Activated CD8-positive, alpha-beta memory T cell treated with anti-CD3 and anti-CD28 coated beads, Interleukin-2, amount 10 ng/mL, durations not matched to agents 7 days and 5 days (primary cell): ENCODE results near the gene BICRA. TPM values are rescaled to one million over a fixed set of nuclear protein-coding genes. Genes with fewer than 3 reads are reported as not detected.
"Not testable (repeated sequence)": the region's sequence is repeated elsewhere in the genome, so short reads cannot be mapped to it uniquely, and the experiment has no call there.

Experiments
- ATAC-seq: fragments of 150-1000 bp; cut with Tn5 transposase; one replicate; pipeline ENCODE4 v1.10.0; 2021; ENCODE audit warnings: moderate library complexity
- CTCF ChIA-PET: fragments of 350-600 bp; sonication (Branson Sonifier 250); formaldehyde crosslinking; loops from one replicate; lab custom pipeline; 2021; ENCODE audit warnings: antibody characterized with exemption; lab: Charles Lee
- DNase-seq: peaks from one replicate; pipeline ENCODE4 v3.0.0-alpha.2; 2020
- H3K27ac Mint-ChIP-seq: one replicate; pipeline ENCODE4 v1.8.0; 2021; ENCODE audit warnings: mild to moderate bottlenecking, mixed read lengths
- H3K27me3 Mint-ChIP-seq: one replicate; pipeline ENCODE4 v1.8.0; 2021; ENCODE audit warnings: mixed read lengths
- H3K36me3 Mint-ChIP-seq: one replicate; pipeline ENCODE4 v1.8.0; 2021; ENCODE audit warnings: mild to moderate bottlenecking, mixed read lengths
- H3K4me1 Mint-ChIP-seq: one replicate; pipeline ENCODE4 v1.8.0; 2021; ENCODE audit warnings: mixed read lengths
- H3K4me3 Mint-ChIP-seq: one replicate; pipeline ENCODE4 v1.8.0; 2021; ENCODE audit warnings: mild to moderate bottlenecking, moderate library complexity, mixed read lengths
- H3K9me3 Mint-ChIP-seq: one replicate; pipeline ENCODE4 v1.8.0; 2022; ENCODE audit warnings: low read depth, mixed read lengths
- total RNA-seq, 2 experiments: library from RNA; stranded (reverse); gene quantifications; one replicate each; pipeline ENCODE4 v1.2.3, GENCODE V29; 2021

BICRA gene
- total RNA-seq, 2 experiments from 2014 or later: 16.6 to 20.7 TPM

DNA sequence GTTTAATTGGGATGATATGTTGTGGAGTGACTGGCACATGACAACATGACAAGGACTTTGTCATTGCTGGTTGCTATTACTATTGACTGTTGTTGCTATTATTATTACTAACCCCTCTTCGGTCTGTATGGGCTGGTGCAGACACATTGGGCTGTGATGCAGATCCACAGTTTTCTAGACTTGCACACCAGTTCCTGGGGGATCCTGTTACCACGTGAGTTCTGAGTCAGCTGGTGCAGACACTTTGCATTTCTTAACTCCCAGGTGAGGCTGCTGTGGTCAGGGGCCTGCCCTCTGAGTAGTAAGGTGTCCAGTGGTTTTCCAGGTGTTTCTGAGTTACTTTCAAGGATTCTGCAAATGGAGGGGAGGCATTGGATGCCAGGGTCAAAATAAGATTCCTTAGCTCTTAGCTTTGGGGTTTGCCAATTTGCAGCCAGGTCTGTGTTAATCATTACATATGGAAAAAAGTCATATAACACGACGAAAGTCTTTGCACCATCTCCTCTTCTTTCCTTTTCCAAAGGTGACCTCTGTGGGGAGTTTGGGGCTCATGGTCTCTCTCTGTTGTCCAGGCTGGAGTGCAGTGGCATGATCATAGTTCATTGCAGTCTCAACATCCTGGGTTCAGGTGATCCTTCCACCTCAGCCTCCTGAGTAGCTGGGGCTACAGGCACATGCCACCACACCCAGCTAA lies 19.3 kb downstream of the BICRA start:
- no peaks in the 10 kb centered on the region for H3K9me3 Mint-ChIP-seq
- H3K4me3 Mint-ChIP-seq: no peak overlapping the region
- H3K4me1 Mint-ChIP-seq: peaks cover 3% of the 10 kb centered on the region
- CTCF ChIA-PET: interaction anchor here (0.7 to 0.9 kb wide), 2 partner anchors 104 to 127 kb away, joined by 3 to 4 read pairs; no protein-coding TSS in a partner anchor
- DNase-seq: no peak
- no peak for ATAC-seq
- H3K27me3 Mint-ChIP-seq: no peaks in the 10 kb centered on the region
- H3K27ac Mint-ChIP-seq: no peak overlapping the region
- no peaks in the 10 kb centered on the region for H3K36me3 Mint-ChIP-seq

DNA sequence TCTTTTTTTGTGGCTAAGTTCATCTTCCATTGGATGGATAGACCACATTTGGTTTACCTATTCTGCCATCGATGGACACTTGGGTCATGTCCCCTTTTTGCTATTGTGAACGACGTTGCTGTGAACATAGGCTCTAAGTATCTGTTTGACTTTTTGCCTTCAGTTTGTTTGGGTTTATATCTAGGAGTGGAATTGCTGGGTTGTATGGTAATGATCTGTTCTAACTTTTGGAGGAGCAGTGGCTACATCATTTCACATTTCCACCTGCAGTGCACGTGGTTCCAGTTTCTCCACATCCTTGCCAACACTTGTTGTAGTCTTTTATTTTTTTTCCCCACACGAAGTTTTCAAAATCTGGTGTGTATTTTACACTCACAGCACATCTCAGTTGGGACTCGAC lies 21.7 kb downstream of the BICRA start:
- CTCF ChIA-PET: no interaction called here
- no peak overlapping the region for H3K27ac Mint-ChIP-seq
- H3K36me3 Mint-ChIP-seq: no peaks in the 10 kb centered on the region
- DNase-seq (no peak), ATAC-seq (no peak)
- H3K27me3 Mint-ChIP-seq: no peaks in the 10 kb centered on the region
- no peak overlapping the region for H3K4me3 Mint-ChIP-seq
- H3K9me3 Mint-ChIP-seq: no peaks in the 10 kb centered on the region
- H3K4me1 Mint-ChIP-seq: no peaks in the 10 kb centered on the region

DNA sequence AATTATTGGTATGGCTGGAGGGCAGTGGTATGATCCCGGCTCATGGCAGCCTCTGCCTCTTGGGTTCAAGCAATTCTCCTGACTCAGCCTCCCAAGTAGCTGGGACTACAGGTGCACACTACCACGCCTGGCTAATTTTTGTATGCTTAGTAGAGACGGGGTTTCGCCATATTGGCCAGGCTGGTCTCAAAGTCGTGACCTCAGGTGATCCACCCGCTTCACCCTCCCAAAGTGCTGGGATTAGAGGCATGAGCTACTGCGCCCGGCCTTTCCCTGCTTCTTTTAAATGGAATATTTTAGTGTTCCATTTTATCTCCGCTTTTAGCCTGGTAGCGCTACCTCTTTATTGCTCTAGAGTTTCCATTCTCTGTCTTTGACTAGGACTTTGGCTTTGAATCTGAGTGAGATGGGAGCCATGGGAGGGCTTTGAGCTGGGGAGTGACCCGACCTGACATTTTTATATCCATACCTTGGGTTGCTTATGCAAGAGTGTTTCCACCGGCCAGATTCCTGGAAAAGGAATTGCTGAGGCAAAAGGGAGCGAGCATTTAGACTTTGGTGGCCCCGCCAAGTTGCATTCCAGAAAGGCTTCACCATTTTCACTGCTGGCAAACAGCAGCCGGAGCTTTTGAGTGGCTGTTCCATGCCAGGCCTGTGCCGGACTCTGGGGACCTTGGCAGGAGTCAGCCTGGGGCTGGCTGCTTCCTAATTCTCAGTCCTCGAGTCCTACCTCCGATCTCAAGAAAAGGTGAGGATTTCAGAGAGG lies 22.9 kb downstream of the BICRA start:
- no peak for ATAC-seq
- peaks cover 3% of the 10 kb centered on the region for H3K4me1 Mint-ChIP-seq
- CTCF ChIA-PET: interaction anchor here (0.6 to 1.4 kb wide), 3 partner anchors 10 to 283 kb away, joined by 4 read pairs; partner anchors contain the start of gene DHX34
- no peak for DNase-seq
- no peaks in the 10 kb centered on the region for H3K27me3 Mint-ChIP-seq
- no peak overlapping the region for H3K4me3 Mint-ChIP-seq
- no peak overlapping the region for H3K27ac Mint-ChIP-seq
- H3K9me3 Mint-ChIP-seq: no peaks in the 10 kb centered on the region
- no peaks in the 10 kb centered on the region for H3K36me3 Mint-ChIP-seq

DNA sequence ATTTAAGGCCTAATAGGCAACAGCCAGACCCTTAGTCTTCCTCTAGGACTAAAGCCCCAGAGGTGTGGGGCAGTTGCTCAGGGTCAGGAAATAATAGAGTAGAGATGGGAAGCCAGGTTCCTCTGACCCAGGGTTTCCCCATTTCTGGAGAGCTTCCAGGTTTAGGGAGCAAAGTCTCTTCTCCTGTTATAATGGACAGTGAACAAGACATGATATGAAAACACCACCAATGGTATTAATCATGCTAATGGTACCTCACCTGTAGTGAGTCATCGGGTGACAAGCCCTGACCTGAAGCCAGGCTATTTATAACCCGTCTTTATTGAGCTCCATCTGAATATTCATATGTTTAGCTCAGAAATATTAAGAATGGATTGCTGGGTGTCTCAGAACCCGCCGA lies 24.6 kb downstream of the BICRA start:
- Mint-ChIP-seq H3K36me3 (peaks cover 4% of the 10 kb centered on the region), H3K27ac (no peak overlapping the region), H3K4me1 (peaks cover 11% of the 10 kb centered on the region), H3K27me3 (no peaks in the 10 kb centered on the region), H3K9me3 (no peaks in the 10 kb centered on the region), H3K4me3 (no peak overlapping the region)
- ATAC-seq: no peak
- CTCF ChIA-PET: no interaction called here
- DNase-seq: no peak

DNA sequence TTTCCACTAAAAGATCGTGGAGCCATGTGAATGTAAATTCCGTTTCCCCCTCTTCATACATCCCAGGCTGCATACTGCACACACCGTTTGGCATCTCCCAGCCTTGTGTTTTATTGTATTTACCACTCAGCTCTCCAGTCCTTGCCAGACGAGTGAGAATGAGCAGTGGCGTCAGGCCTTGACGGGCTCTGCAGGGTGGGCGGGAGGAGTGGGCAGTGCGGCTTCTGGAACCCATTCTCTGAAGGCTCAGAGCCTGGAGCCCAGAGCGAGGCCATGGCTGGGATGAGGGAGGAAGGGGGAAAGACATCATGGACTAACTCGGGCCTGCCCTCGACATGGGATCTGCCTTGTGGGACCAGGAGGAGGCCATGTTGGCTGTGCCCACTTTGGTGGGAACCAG lies 25.1 kb downstream of the BICRA start:
- no peak for ATAC-seq
- no peak for DNase-seq
- no peaks in the 10 kb centered on the region for H3K9me3 Mint-ChIP-seq
- H3K4me3 Mint-ChIP-seq: no peak overlapping the region
- H3K4me1 Mint-ChIP-seq: peaks cover 11% of the 10 kb centered on the region
- H3K27ac Mint-ChIP-seq: no peak overlapping the region
- CTCF ChIA-PET: no interaction called here
- H3K36me3 Mint-ChIP-seq: peaks cover 4% of the 10 kb centered on the region
- no peaks in the 10 kb centered on the region for H3K27me3 Mint-ChIP-seq

DNA sequence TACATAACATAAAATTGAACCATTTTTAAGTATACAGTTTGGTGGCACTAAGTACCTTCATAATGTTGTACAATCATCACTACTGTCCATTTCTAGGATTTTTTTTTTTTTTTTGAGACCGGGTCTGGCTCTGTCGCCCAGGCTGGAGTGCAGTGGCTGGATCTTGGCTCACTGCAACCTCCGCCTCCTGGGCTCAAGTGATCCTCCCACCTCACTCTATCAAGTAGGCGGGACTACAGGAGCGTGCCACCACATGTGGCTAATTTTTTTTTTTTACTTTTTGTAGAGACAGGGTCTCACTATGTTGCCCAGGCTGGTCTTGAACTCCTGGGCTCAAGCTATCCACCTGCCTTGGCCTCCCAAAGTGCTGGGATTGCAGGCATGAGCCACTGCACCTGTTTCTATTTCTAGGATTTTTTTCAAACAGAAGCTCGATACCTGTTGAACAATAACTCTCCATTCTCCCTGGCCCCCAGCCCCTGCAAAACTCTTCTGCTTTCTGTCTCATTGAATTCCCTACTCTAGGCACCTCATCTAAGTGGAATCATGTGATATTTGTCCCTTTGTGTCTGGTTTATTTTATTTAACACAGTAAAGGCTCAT lies 26.3 kb downstream of the BICRA start:
- H3K27me3 Mint-ChIP-seq, H3K4me3 Mint-ChIP-seq, CTCF ChIA-PET, H3K36me3 Mint-ChIP-seq, H3K9me3 Mint-ChIP-seq, DNase-seq, ATAC-seq, H3K27ac Mint-ChIP-seq: not testable (repeated sequence)
- H3K4me1 Mint-ChIP-seq: peaks cover 11% of the 10 kb centered on the region

DNA sequence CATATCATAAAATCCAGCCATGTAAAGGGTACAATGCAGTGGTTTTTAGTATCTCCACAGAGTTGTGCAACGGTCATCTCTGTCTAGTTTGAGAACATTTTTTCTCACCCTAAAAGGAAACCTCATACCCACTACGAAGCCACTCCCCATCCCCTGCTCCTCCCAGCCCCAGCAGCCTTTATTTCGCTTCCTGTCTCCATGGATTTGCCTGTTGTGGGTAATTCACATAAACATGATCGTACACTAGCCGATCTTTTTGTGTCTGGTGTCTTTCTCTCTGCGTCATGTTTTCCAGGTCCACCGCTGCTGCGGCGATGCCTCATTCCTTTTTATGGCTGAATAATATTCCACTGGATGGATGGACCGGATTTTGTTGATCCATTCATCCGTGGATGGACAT lies 28.6 kb downstream of the BICRA start:
- CTCF ChIA-PET: no interaction called here
- H3K4me1 Mint-ChIP-seq: peaks cover 11% of the 10 kb centered on the region
- ATAC-seq (no peak), DNase-seq (no peak)
- H3K27ac Mint-ChIP-seq: no peak overlapping the region
- no peak overlapping the region for H3K4me3 Mint-ChIP-seq
- no peaks in the 10 kb centered on the region for H3K9me3 Mint-ChIP-seq
- peaks cover 7% of the 10 kb centered on the region for H3K36me3 Mint-ChIP-seq
- no peaks in the 10 kb centered on the region for H3K27me3 Mint-ChIP-seq

DNA sequence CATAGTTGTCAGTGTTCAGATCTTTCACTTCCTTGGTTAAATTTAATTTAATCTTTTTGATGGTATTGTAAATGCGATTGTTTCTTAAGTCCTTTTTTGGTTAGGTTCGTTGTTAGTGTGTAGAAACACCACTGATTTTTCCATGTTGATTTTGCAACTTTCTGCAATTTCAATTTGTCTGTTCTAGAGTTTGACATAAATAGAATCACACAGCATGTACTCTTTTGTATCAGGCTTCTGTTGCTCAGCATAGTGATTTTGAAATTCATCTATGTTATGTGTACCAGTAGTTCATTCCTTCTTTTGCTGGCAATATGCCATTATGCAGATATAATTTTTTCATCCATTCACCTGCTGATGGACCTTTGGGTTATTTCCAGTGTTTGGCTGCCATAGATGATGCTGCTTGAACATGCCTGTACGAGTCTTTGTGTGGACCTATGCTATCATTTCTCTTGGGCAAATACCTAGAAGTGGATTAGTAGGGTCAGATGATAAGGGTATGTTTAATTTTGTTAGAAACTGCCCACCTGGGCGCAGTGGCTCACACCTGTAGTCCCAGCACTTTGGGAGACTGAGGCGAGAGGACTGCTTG lies 33.1 kb downstream of the BICRA start:
- ATAC-seq (no peak), DNase-seq (no peak)
- no peak overlapping the region for H3K27ac Mint-ChIP-seq
- no peaks in the 10 kb centered on the region for H3K9me3 Mint-ChIP-seq
- CTCF ChIA-PET: no interaction called here
- no peaks in the 10 kb centered on the region for H3K27me3 Mint-ChIP-seq
- peaks cover 8% of the 10 kb centered on the region for H3K4me1 Mint-ChIP-seq
- H3K4me3 Mint-ChIP-seq: no peak overlapping the region
- H3K36me3 Mint-ChIP-seq: peaks cover 15% of the 10 kb centered on the region

DNA sequence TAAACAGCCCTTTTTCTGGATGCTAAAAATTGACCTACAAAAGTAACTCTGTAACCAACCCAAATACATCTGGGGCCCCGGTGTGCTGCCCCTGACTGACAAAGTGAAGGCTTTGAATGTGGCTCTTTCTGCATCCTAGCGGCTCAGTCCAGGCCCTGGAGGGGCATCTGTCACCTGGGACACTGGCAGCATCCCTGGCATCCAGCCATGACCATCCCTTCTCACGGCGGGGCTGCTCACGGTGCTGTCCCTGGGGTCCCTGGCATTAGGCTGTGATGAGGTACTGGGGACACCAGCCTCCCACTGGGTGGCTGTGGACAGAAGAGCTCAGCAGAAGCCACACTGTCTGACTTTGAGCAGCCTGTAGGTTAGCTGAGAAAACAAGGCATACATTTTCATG lies 34.3 kb downstream of the BICRA start:
- ATAC-seq: no peak
- DNase-seq: no peak
- H3K4me1 Mint-ChIP-seq: peaks cover 5% of the 10 kb centered on the region

DNA sequence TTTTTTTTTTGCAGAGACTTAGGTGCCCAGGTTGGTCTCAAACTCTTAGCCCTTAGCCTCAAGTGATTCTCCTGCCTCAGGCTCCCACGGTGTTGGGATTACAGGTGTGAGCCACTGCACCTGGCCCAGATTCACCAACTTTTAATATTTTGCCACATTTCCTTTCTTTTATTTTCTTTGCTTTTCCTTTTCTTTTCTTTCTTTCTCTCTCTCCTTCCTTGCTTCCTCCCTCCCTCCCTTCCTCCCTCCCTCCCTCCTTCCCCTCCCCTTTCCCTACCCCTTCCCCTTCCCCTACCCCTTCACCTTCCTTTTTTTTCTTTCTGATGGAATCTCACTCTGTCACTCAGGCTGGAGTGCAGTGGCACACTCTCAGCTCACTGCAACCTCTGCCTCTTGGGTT lies 35.3 kb downstream of the BICRA start:
- ATAC-seq: no peak
- H3K27me3 Mint-ChIP-seq: no peaks in the 10 kb centered on the region
- peaks cover 14% of the 10 kb centered on the region for H3K36me3 Mint-ChIP-seq
- H3K27ac Mint-ChIP-seq: no peak overlapping the region
- no peaks in the 10 kb centered on the region for H3K9me3 Mint-ChIP-seq
- H3K4me1 Mint-ChIP-seq: peaks cover 4% of the 10 kb centered on the region
- CTCF ChIA-PET: interaction anchor here (0.6 kb wide), 1 partner anchor 42 kb away, joined by 3 read pairs; no protein-coding TSS in a partner anchor
- DNase-seq: no peak
- no peak overlapping the region for H3K4me3 Mint-ChIP-seq

More for the DNA sequence above, 34.3 kb downstream of the BICRA start:
- H3K27me3 Mint-ChIP-seq: no peaks in the 10 kb centered on the region
- no peaks in the 10 kb centered on the region for H3K9me3 Mint-ChIP-seq
- CTCF ChIA-PET: no interaction called here
- no peak overlapping the region for H3K4me3 Mint-ChIP-seq
- H3K27ac Mint-ChIP-seq: no peak overlapping the region
- peaks cover 16% of the 10 kb centered on the region for H3K36me3 Mint-ChIP-seq

DNA sequence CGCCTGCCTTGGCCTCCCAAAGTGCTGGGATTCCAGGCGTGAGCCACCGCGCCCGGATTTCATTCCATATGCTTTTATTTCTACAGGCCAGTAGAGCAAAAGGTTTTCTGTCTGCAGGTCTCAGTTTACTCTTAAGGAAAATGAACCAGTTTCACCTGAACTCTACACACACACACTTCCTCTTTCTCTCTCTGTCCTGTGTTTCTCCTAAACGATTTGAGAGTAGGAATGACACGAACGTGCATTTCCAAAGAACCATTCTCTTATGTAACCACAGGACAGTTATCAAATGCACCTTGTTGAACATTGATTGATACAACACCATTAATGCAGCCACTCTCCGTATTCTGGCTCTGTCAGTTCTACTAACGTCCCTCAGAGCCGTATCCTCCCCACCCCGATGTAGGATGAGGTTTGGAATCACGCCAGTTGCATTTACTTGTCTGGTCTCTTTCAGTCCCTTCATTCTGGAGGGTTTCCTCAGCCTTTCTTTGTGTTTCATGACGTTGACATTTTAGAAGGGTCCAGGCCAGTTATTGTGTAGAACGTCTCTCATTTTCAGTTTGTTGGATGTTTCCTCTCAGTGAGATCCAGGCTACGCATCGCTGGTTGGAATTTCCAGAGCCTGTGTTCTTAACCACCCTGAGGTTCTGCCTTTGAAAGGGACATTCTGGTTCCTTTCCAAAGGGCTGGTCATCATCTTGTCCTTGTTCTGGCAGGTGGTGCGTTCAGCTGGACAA lies 36.0 kb downstream of the BICRA start:
- H3K4me3 Mint-ChIP-seq: no peak overlapping the region
- H3K4me1 Mint-ChIP-seq: peaks cover 4% of the 10 kb centered on the region
- no peaks in the 10 kb centered on the region for H3K27me3 Mint-ChIP-seq
- no peak overlapping the region for H3K27ac Mint-ChIP-seq
- DNase-seq: no peak
- CTCF ChIA-PET: no interaction called here
- H3K36me3 Mint-ChIP-seq: peaks cover 14% of the 10 kb centered on the region
- H3K9me3 Mint-ChIP-seq: no peaks in the 10 kb centered on the region
- no peak for ATAC-seq

DNA sequence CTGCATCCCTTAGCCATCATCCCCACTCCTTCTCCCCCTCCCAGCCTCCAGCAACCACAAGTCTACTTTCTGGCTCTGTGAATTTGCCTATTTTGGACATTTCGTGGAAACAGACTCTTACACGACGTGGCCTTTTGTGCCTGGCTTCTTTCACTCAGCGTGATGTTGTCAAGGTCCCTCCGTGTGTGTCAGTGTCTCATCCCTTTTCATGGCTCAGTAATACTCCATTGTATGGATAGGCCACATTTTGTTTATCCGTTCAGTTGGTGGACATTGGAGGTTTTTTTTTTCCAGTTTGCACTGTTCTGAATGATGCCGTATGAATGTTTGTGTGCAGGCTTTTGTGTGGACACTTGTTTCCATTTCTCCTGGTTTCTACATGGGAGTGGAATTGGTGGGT lies 38.0 kb downstream of the BICRA start:
- Mint-ChIP-seq H3K4me1 (peaks cover 4% of the 10 kb centered on the region), H3K9me3 (no peaks in the 10 kb centered on the region), H3K36me3 (peaks cover 11% of the 10 kb centered on the region), H3K27ac (no peak overlapping the region), H3K27me3 (no peaks in the 10 kb centered on the region), H3K4me3 (no peak overlapping the region)
- DNase-seq: no peak
- CTCF ChIA-PET: no interaction called here
- ATAC-seq: no peak

DNA sequence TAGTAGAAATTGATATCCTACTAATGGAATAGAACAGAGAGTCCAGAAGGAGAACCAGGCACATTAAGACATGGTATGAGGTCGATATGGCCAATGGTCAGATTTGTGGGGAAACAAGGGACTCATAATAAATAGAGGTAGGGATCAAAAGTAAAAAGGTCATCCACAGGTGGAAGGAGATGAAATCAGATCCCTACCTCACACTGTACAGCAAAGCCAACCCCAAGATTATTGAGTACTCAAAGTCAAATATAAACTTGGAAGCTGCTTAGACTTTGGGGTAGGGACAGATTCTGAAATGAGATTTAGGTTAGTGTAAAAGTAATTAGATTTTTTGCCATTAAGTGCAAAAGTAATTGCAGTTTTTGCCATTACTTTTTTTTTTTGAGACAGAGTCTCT lies 40.7 kb downstream of the BICRA start:
- CTCF ChIA-PET: no interaction called here
- Mint-ChIP-seq H3K27me3 (no peaks in the 10 kb centered on the region), H3K9me3 (no peaks in the 10 kb centered on the region), H3K4me3 (no peak overlapping the region), H3K4me1 (peaks cover 4% of the 10 kb centered on the region), H3K36me3 (peaks cover 13% of the 10 kb centered on the region), H3K27ac (no peak overlapping the region)
- no peak for DNase-seq
- no peak for ATAC-seq
